Thyroid gland (tissue), 4 donors: Measurements from ENCODE around the gene GDAP1L1.

Experiments
- CTCF ChIP-seq, 6 experiments: fragments of 200-600 bp in 3 of 6; fragments of 450-650 bp in 3 of 6; sonication (generic) in 3 of 6; IDR thresholded peaks; one replicate each; pipeline ENCODE4 v1.5.1; 2016 to 2019; ENCODE audit warnings: antibody characterized with exemption in 6 of 6, mild to moderate bottlenecking in 2 of 6, inconsistent platforms in 1 of 6, moderate library complexity in 1 of 6
- POLR2A ChIP-seq, 2 donors: fragments of 450-650 bp; IDR thresholded peaks; one replicate each; pipeline ENCODE4 v1.6.1; 2017; ENCODE audit warnings: antibody characterized with exemption in 2 of 2, mild to moderate bottlenecking in 2 of 2, moderate library complexity in 1 of 2

- TF ChIP-seq CTCF (IDR thresholded peaks at IDR 0.05) = no peak
- TF ChIP-seq POLR2A (IDR thresholded peaks at IDR 0.05) = no peak
Observed at GRCh38 chr20:44274303-44275017, 27.4 kb downstream of the GDAP1L1 start.
